Heart right ventricle (tissue), 16 donors: ENCODE measurements around the gene CADM1. TPM values are rescaled to one million over a fixed set of nuclear protein-coding genes. Genes with fewer than 3 reads are reported as not detected.

Experiments
- ATAC-seq, 8 donors: fragments of 200-7000 bp; cut with Tn5 transposase; one replicate each; pipeline ENCODE4 v1.9.1; 2020; ENCODE audit warnings: mild to moderate bottlenecking in 8 of 8, moderate library complexity in 8 of 8, moderate number of reproducible peaks in 1 of 8
- DNase-seq, 2 donors: peaks; one replicate each; pipeline ENCODE4 v3.0.0-alpha.2; 2020
- H3K27ac ChIP-seq, 10 donors: fragments of 200-600 bp; sonication (generic) in 2 of 10; one replicate each; pipeline versions ENCODE4 v1.5.0 to v1.8.0; 2020 to 2022; ENCODE audit warnings: mild to moderate bottlenecking in 3 of 10
- H3K27me3 ChIP-seq, 7 donors: fragments of 200-600 bp; one replicate each; pipeline ENCODE4 v1.8.0; 2021 to 2022; ENCODE audit warnings: mild to moderate bottlenecking in 2 of 7
- H3K36me3 ChIP-seq, 9 donors: fragments of 200-600 bp; sonication (generic) in 1 of 9; one replicate each; pipeline versions ENCODE4 v1.5.0 to v1.8.0; 2020 to 2022; ENCODE audit warnings: mild to moderate bottlenecking in 2 of 9
- H3K4me1 ChIP-seq, 9 donors: fragments of 200-600 bp; sonication (generic) in 1 of 9; one replicate each; pipeline versions ENCODE4 v1.5.0 to v1.8.0; 2020 to 2022; ENCODE audit warnings: mild to moderate bottlenecking in 4 of 9
- H3K4me3 ChIP-seq, 10 donors: fragments of 200-600 bp; sonication (generic) in 2 of 10; one replicate each; pipeline versions ENCODE4 v1.5.0 to v1.8.0; 2020 to 2022; ENCODE audit warnings: mild to moderate bottlenecking in 7 of 10, moderate library complexity in 2 of 10
- H3K9me3 ChIP-seq, 11 donors: fragments of 200-600 bp in 10 of 11; sonication (generic) in 2 of 11; one replicate each; pipeline versions ENCODE4 v1.5.0 to v1.8.0; 2013 to 2022; ENCODE audit warnings: mild to moderate bottlenecking in 2 of 11, control low read depth in 1 of 11, moderate library complexity in 1 of 11
- CTCF ChIP-seq, 9 donors: fragments of 200-600 bp; sonication (generic) in 2 of 9; IDR thresholded peaks; one replicate each; pipeline versions ENCODE4 v1.5.0 to v1.8.0; 2021 to 2022; ENCODE audit warnings: antibody characterized with exemption in 9 of 9, mild to moderate bottlenecking in 5 of 9, moderate library complexity in 1 of 9
- WGBS, 2 donors: extraction: QIAGEN DNeasy Blood & Tissue Kit; methylation state at CpG; one replicate each; pipeline ENCODE4 v1.1.7; 2013; ENCODE audit warnings: inconsistent platforms in 1 of 2; 5-methylcytosine and 5-hydroxymethylcytosine counted together
- intact Hi-C, 10 donors: fragments of 100-400 bp; cut with DNase I; formaldehyde crosslinking; loops; one replicate each; pipeline versions ENCODE4 v1.11.1 to v1.14.2; 2022
- polyA plus RNA-seq, 2 donors: library from polyadenylated mRNA; stranded (reverse); fragments of 200-250 nt; gene quantifications; one replicate each; pipeline ENCODE4 v1.2.3, GENCODE V29; 2013
- total RNA-seq, 10 donors: library from RNA; stranded (reverse); fragmentation: NEBNext Ultra II Directional in 3 of 10; extraction: Animal tissue kit (Norgen Biotek cat#: 25700) in 3 of 10; gene quantifications; one replicate each; pipeline versions ENCODE4 v1.2.1 to v1.2.4, GENCODE V29; 2021 to 2023
- donor health status: Arrhythmogenic right ventricular cardiomyopathy.
- donor health status: ischemic (EF 13 %, LVEDD 7.1; RV severe dilation, severe dysfunction).
- donor health status: healthy with polysubstance abuse.
- donor health status: DM: no; HTN: yes; CAD: no.
- donor health status: DM: no; HTN: no; CAD: no.
- donor health status: ischemic (EF 25% LVEDD 6.9; RV normal size, moderate dysfunction).
- donor health status: ischemic (EF 25% LVEDD 5.7; RV mildly dilated, moderate dysfunction).
- donor health status: healthy.
- donor health status: DM: yes; HTN: yes; CAD: no.
- donor health status: Ischemic cardiomyopathy.
- donor health status: ischemic (EF 35%, LVEDD 5.7; RV mildly dilated, moderate dysfunction).
- donor health status: nonischemic (EF 11% LVEDD 7.7; RV severe dilation, severe dysfunction).
- donor health status: DM: yes; HTN: yes; CAD: no.
- donor health status: PGD.
- donor health status: ischemic (EF 29% LVEDD 5.4; RV normal size, mild dysfunction).
- donor health status: nonischemic (EF 23%, LVEDD 6.1; RV moderate dilation, normal function).

Gene CADM1
- total and polyA plus RNA-seq, 12 donors: 10.2 to 83.0 (median 41.4) TPM

GRCh38 chr11:115311949-115312348 lies 192.3 kb downstream of the CADM1 start:
- intact Hi-C loops: loop anchor here in 1 of 10 donors (10.0 kb wide), 1 partner anchor 137 kb away; no protein-coding TSS in a partner anchor
- ATAC-seq: no peak
- TF ChIP-seq CTCF (IDR thresholded peaks at IDR 0.05): no peak
- no peak overlapping the region for H3K4me3 ChIP-seq
- no peaks in the 10 kb centered on the region for H3K27me3 ChIP-seq
- 90 to 92% methylated on average over 3 of the region's 3 CpGs for WGBS, 2 donors
- no peak overlapping the region for H3K27ac ChIP-seq
- H3K4me1 ChIP-seq: peaks cover 0 to 11% (median 0%) of the 10 kb centered on the region in 9 donors
- no peak for DNase-seq
- H3K9me3 ChIP-seq: no peaks in the 10 kb centered on the region
- no peaks in the 10 kb centered on the region for H3K36me3 ChIP-seq

- Histone ChIP-seq H3K27me3 (no peaks in the 10 kb centered on the region), H3K9me3 (no peaks in the 10 kb centered on the region), H3K4me3 (no peak overlapping the region), H3K36me3 (no peaks in the 10 kb centered on the region), H3K27ac (no peak overlapping the region), H3K4me1 (peaks cover 0 to 6% (median 0%) of the 10 kb centered on the region in 9 donors)
- 77 to 89% methylated on average over 1 of the region's 1 CpG for WGBS, 2 donors
- TF ChIP-seq CTCF (IDR thresholded peaks at IDR 0.05): no peak
- ATAC-seq: no peak
- intact Hi-C loops: no loop called here
- no peak for DNase-seq
These were observed 197.5 kb downstream of the CADM1 start for GRCh38 chr11:115306689-115307088.

- Histone ChIP-seq H3K4me3 (no peak overlapping the region), H3K36me3 (no peaks in the 10 kb centered on the region), H3K9me3 (no peaks in the 10 kb centered on the region), H3K27ac (no peak overlapping the region), H3K4me1 (peaks cover 0 to 6% (median 0%) of the 10 kb centered on the region in 9 donors), H3K27me3 (no peaks in the 10 kb centered on the region)
- ATAC-seq (no peak), DNase-seq (no peak)
- 75 to 83% methylated on average over 6 of the region's 6 CpGs for WGBS, 2 donors
- intact Hi-C loops: no loop called here
- no peak for TF ChIP-seq CTCF (IDR thresholded peaks at IDR 0.05)
These were observed 199.3 kb downstream of the CADM1 start for GRCh38 chr11:115304774-115305472.

GRCh38 chr11:115303929-115304531 lies 200.2 kb downstream of the CADM1 start:
- 59 to 68% methylated on average over 2 of the region's 2 CpGs for WGBS, 2 donors
- Histone ChIP-seq H3K4me3 (no peak overlapping the region), H3K9me3 (no peaks in the 10 kb centered on the region), H3K36me3 (no peaks in the 10 kb centered on the region), H3K4me1 (peaks cover 0 to 6% (median 0%) of the 10 kb centered on the region in 9 donors), H3K27ac (no peak overlapping the region), H3K27me3 (no peaks in the 10 kb centered on the region)
- intact Hi-C loops: no loop called here
- ATAC-seq (no peak), DNase-seq (no peak)
- no peak for TF ChIP-seq CTCF (IDR thresholded peaks at IDR 0.05)
